Psoas muscle (tissue), 8 donors: ENCODE results near the gene NIF3L1. TPM values are rescaled to one million over a fixed set of nuclear protein-coding genes. Genes with fewer than 3 reads are reported as not detected.
A peak's percentile ranks its signal among the peaks of the same experiment; 100 is the strongest.

ENCODE experiments used
- ATAC-seq, 4 donors: fragments of 200-7000 bp; cut with Tn5 transposase; one replicate each; pipeline ENCODE4 v1.9.1; 2020; ENCODE audit warnings: moderate library complexity in 3 of 4, mild to moderate bottlenecking in 2 of 4
- DNase-seq, 2 donors: peaks; one replicate each; pipeline ENCODE4 v3.0.0-alpha.2; 2020
- H3K27ac ChIP-seq: fragments of 200-600 bp; one replicate; pipeline ENCODE4 v1.8.0; 2022
- H3K27me3 ChIP-seq, 3 donors: fragments of 200-600 bp in 1 of 3; one replicate each; pipeline versions ENCODE4 v1.6.1 to v1.8.0; 2013 to 2022; ENCODE audit warnings: low read length in 2 of 3, mild to moderate bottlenecking in 2 of 3, moderate library complexity in 1 of 3; ENCODE audit not compliant: insufficient read depth in 3 of 3
- H3K36me3 ChIP-seq, 2 donors: fragments of 200-600 bp in 1 of 2; one replicate each; pipeline versions ENCODE4 v1.6.1 to v1.8.0; 2013 to 2022; ENCODE audit warnings: low read depth in 1 of 2, mild to moderate bottlenecking in 1 of 2, moderate library complexity in 1 of 2; ENCODE audit not compliant: insufficient read depth in 1 of 2
- H3K4me1 ChIP-seq: fragments of 200-600 bp; one replicate; pipeline ENCODE4 v1.8.0; 2022
- H3K4me3 ChIP-seq: fragments of 200-600 bp; one replicate; pipeline ENCODE4 v1.8.0; 2022; ENCODE audit warnings: mild to moderate bottlenecking
- H3K9me3 ChIP-seq: fragments of 200-600 bp; one replicate; pipeline ENCODE4 v1.8.0; 2022
- WGBS, 3 donors: extraction: QIAGEN DNeasy Blood & Tissue Kit; methylation state at CpG; one replicate each; pipeline versions ENCODE4 v1.1.6 to v1.1.7; 2013; 5-methylcytosine and 5-hydroxymethylcytosine counted together
- intact Hi-C, 2 donors: fragments of 100-400 bp; cut with DNase I; formaldehyde crosslinking; loops; one replicate each; pipeline versions ENCODE4 v1.11.0 to v1.14.2; 2022
- polyA plus RNA-seq, 3 donors: library from polyadenylated mRNA; stranded (reverse); fragments of 200-250 nt; gene quantifications; one replicate each; pipeline ENCODE4 v1.2.3, GENCODE V29; 2013
- total RNA-seq, 4 donors: library from RNA; stranded (reverse); fragmentation: NEBNext Ultra II Directional in 2 of 4; extraction: Animal tissue kit (Norgen Biotek cat#: 25700) in 2 of 4; gene quantifications; one replicate each; pipeline versions ENCODE4 v1.2.1 to v1.2.4, GENCODE V29; 2021 to 2023
- TF ChIP-seq, protein P1 (sequence below): fragments of 200-600 bp; IDR thresholded peaks from one replicate; pipeline ENCODE4 v1.8.0; 2022; ENCODE audit warnings: antibody characterized with exemption
- donor health status: healthy with polysubstance abuse.
- donor health status: DM: no; HTN: no; CAD: no; lungs with moderate emphysema.
- donor health status: Bipolar disorder and iron deficiency.
- donor health status: healthy.
- donor health status: DM: yes; HTN: yes; CAD: no.
- donor health status: DM: no; HTN: no; CAD: no.
- donor health status: DM: no; HTN: no; CAD: no.
- donor health status: DM: yes; HTN: yes; CAD: no.

The NIF3L1 gene
- total and polyA plus RNA-seq, 7 donors = 11.6 to 50.0 (median 21.2) TPM

DNA sequence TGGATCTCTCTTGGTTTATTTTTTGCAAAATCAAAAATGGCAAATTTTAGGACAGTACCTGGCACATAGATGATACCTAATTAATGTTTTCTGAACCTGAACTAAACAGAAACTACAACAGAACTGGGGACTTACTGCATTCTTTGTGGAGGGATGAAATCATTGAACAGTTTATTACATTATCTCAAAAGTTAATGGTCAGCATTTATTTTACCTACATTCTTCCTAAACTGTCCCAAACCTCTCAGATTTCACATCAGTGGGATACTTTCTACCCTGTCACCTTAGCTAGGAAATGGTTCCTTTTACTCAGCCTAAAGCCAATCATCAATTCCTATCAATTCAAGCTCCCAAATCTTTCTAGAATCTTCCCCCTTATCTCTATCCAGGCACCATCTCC, 10.3 kb downstream of the NIF3L1 start:
- no peaks in the 10 kb centered on the region for H3K27me3 ChIP-seq
- no peak for DNase-seq
- H3K9me3 ChIP-seq = no peaks in the 10 kb centered on the region
- intact Hi-C loops = loop anchor here in 1 of 2 donors (10.0 kb wide), 1 partner anchor 465 kb away; no protein-coding TSS in a partner anchor
- TF ChIP-seq, protein P1, sequence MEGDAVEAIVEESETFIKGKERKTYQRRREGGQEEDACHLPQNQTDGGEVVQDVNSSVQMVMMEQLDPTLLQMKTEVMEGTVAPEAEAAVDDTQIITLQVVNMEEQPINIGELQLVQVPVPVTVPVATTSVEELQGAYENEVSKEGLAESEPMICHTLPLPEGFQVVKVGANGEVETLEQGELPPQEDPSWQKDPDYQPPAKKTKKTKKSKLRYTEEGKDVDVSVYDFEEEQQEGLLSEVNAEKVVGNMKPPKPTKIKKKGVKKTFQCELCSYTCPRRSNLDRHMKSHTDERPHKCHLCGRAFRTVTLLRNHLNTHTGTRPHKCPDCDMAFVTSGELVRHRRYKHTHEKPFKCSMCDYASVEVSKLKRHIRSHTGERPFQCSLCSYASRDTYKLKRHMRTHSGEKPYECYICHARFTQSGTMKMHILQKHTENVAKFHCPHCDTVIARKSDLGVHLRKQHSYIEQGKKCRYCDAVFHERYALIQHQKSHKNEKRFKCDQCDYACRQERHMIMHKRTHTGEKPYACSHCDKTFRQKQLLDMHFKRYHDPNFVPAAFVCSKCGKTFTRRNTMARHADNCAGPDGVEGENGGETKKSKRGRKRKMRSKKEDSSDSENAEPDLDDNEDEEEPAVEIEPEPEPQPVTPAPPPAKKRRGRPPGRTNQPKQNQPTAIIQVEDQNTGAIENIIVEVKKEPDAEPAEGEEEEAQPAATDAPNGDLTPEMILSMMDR = no peak
- peaks cover 15 to 86% of the 10 kb centered on the region in 2 donors for H3K36me3 ChIP-seq
- peaks cover 8% of the 10 kb centered on the region for H3K4me1 ChIP-seq
- H3K4me3 ChIP-seq = no peak overlapping the region
- no peak for ATAC-seq
- no peak overlapping the region for H3K27ac ChIP-seq

DNA sequence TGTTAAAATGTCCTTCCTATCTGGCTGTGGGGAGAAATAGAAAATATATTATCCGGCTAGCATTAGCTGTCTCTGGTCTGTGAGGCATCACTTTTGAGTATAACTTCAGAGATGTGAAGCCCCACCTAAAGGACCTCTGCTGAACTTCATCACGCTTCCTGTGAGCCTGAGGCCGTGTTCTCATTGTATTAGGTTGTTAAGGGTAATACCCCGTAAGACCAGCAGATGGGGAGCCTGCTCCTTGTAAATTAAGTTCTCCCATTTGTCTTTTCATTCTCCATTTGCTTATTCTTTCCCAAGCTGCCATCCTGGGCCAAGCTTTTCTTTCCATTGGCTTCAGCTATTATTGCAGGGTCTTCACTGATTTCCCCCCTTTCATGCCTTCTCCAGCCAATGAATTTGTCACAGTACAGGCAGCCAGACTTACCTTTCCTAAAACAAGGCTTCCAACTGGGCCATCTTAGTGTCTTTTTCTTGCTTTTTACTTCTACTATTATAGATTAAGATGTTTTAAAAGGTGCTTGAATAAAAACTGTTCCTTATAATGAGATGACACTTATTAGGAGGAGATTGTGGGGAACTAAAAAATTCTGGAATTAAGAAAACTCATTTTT, 12.4 kb downstream of the NIF3L1 start:
- H3K9me3 ChIP-seq = no peaks in the 10 kb centered on the region
- no peak overlapping the region for H3K27ac ChIP-seq
- peaks cover 12 to 76% of the 10 kb centered on the region in 2 donors for H3K36me3 ChIP-seq
- ATAC-seq = peak; percentile 67 to 86 (median 86)
- 24 to 36% (median 32%) methylated on average over 4 of the region's 4 CpGs for WGBS, 3 donors
- peaks cover 9% of the 10 kb centered on the region for H3K4me1 ChIP-seq
- DNase-seq = no peak
- TF ChIP-seq, protein P1 = peak; percentile 60
- intact Hi-C loops = loop anchor here in 1 of 2 donors (5.0 kb wide), 2 partner anchors 166 to 281 kb away; partner anchors contain the start of gene CASP10
- H3K4me3 ChIP-seq = no peak overlapping the region
- no peaks in the 10 kb centered on the region for H3K27me3 ChIP-seq

GRCh38 chr2:200905618-200906296, 16.6 kb downstream of the NIF3L1 start:
- peak; percentile 76 to 85 (median 82) for ATAC-seq

DNA sequence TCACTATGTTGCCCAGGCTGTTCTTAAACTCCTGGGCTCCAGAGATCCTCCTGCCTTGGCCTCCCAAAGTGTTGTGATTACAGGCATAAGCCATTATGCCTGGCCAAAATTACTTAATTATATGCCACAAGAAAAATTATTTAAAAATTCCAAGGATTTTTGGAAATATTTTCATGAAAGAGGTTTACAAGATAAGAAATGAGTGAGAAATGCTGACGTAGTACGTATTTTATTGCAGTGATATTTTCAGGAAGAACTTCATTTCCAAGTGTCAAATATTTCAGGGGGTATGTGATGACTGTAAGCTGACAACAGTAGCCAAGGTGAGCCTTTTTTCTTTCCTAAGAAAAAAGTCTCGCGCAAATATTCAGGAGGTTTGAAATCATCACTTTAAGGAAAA, 20.8 kb downstream of the NIF3L1 start:
- ATAC-seq (no peak), DNase-seq (no peak)
- intact Hi-C loops = no loop called here
- H3K27me3 ChIP-seq = no peaks in the 10 kb centered on the region
- 94 to 96% (median 95%) methylated on average over 4 of the region's 4 CpGs for WGBS, 3 donors
- no peaks in the 10 kb centered on the region for H3K4me1 ChIP-seq
- TF ChIP-seq, protein P1 = no peak
- H3K36me3 ChIP-seq = peaks cover 9 to 85% of the 10 kb centered on the region in 2 donors
- no peak overlapping the region for H3K4me3 ChIP-seq
- H3K27ac ChIP-seq = no peak overlapping the region
- no peaks in the 10 kb centered on the region for H3K9me3 ChIP-seq

More at GRCh38 chr2:200905618-200906296, 16.6 kb downstream of the NIF3L1 start:
- Histone ChIP-seq H3K9me3 (no peaks in the 10 kb centered on the region), H3K27ac (peak overlapping the region; percentile 23), H3K4me3 (no peak overlapping the region), H3K4me1 (peaks cover 9% of the 10 kb centered on the region), H3K27me3 (no peaks in the 10 kb centered on the region), H3K36me3 (peaks cover 4 to 72% of the 10 kb centered on the region in 2 donors)
- DNase-seq = peak; percentile 64 to 77
- TF ChIP-seq, protein P1 = peak; percentile 66
- WGBS, 3 donors = 47 to 62% (median 59%) methylated on average over 2 of the region's 2 CpGs
- intact Hi-C loops = loop anchor here in 1 of 2 donors (2.0 kb wide), 2 partner anchors 165 to 271 kb away; partner anchors contain the start of gene HYCC2
